Measurements from ENCODE around the gene RASSF8. TPM values are rescaled to one million over a fixed set of nuclear protein-coding genes. Genes with fewer than 3 reads are reported as not detected.

The RASSF8 gene
- total RNA-seq, 1 donor from 2014 or later = 19.0 TPM

- TF ChIP-seq CTCF (IDR thresholded peaks at IDR 0.05; ENCODE audit: insufficient read depth, low read length, severe bottlenecking) = no peak
- Histone ChIP-seq H3K36me3 (ENCODE audit: control insufficient read depth, insufficient read depth, low read length) (no peaks in the 10 kb centered on the region), H3K4me3 (ENCODE audit: low read depth, low read length) (no peak overlapping the region), H3K27me3 (ENCODE audit: control insufficient read depth, insufficient read depth, low read length) (no peaks in the 10 kb centered on the region)
- DNase-seq (ENCODE audit: low read depth) (no peak), FAIRE-seq (no peak)
Observed at GRCh38 chr12:26007566-26007965, 49.1 kb downstream of the RASSF8 start.

- TF ChIP-seq CTCF (IDR thresholded peaks at IDR 0.05; ENCODE audit: insufficient read depth, low read length, severe bottlenecking) = no peak
- FAIRE-seq (no peak), DNase-seq (ENCODE audit: low read depth) (no peak)
- Histone ChIP-seq H3K27me3 (ENCODE audit: control insufficient read depth, insufficient read depth, low read length) (no peaks in the 10 kb centered on the region), H3K36me3 (ENCODE audit: control insufficient read depth, insufficient read depth, low read length) (no peaks in the 10 kb centered on the region), H3K4me3 (ENCODE audit: low read depth, low read length) (no peak overlapping the region)
Observed at GRCh38 chr12:26009593-26009992, 51.1 kb downstream of the RASSF8 start.

- Histone ChIP-seq H3K36me3 (ENCODE audit: control insufficient read depth, insufficient read depth, low read length) (no peaks in the 10 kb centered on the region), H3K4me3 (ENCODE audit: low read depth, low read length) (no peak overlapping the region), H3K27me3 (ENCODE audit: control insufficient read depth, insufficient read depth, low read length) (no peaks in the 10 kb centered on the region)
- TF ChIP-seq CTCF (IDR thresholded peaks at IDR 0.05; ENCODE audit: insufficient read depth, low read length, severe bottlenecking) = no peak
- DNase-seq (ENCODE audit: low read depth) (peak; percentile 29), FAIRE-seq (no peak)
Observed at GRCh38 chr12:26010293-26010821, 51.9 kb downstream of the RASSF8 start.

- DNase-seq (ENCODE audit: low read depth) (peak; percentile 29), FAIRE-seq (no peak)
- no peak for TF ChIP-seq CTCF (IDR thresholded peaks at IDR 0.05; ENCODE audit: insufficient read depth, low read length, severe bottlenecking)
- Histone ChIP-seq H3K4me3 (ENCODE audit: low read depth, low read length) (no peak overlapping the region), H3K36me3 (ENCODE audit: control insufficient read depth, insufficient read depth, low read length) (no peaks in the 10 kb centered on the region), H3K27me3 (ENCODE audit: control insufficient read depth, insufficient read depth, low read length) (no peaks in the 10 kb centered on the region)
Observed at GRCh38 chr12:26011099-26011498, 52.6 kb downstream of the RASSF8 start.

GRCh38 chr12:26014085-26014484, 55.6 kb downstream of the RASSF8 start:
- Histone ChIP-seq H3K4me3 (ENCODE audit: low read depth, low read length) (no peak overlapping the region), H3K36me3 (ENCODE audit: control insufficient read depth, insufficient read depth, low read length) (no peaks in the 10 kb centered on the region), H3K27me3 (ENCODE audit: control insufficient read depth, insufficient read depth, low read length) (no peaks in the 10 kb centered on the region)
- DNase-seq (ENCODE audit: low read depth) (no peak), FAIRE-seq (peak; percentile 32)
- TF ChIP-seq CTCF (IDR thresholded peaks at IDR 0.05; ENCODE audit: insufficient read depth, low read length, severe bottlenecking) = no peak

GRCh38 chr12:26016516-26016915, 58.0 kb downstream of the RASSF8 start:
- FAIRE-seq (no peak), DNase-seq (ENCODE audit: low read depth) (no peak)
- H3K27me3 ChIP-seq (ENCODE audit: control insufficient read depth, insufficient read depth, low read length) = no peaks in the 10 kb centered on the region
- no peak overlapping the region for H3K4me3 ChIP-seq (ENCODE audit: low read depth, low read length)
- TF ChIP-seq CTCF (IDR thresholded peaks at IDR 0.05; ENCODE audit: insufficient read depth, low read length, severe bottlenecking) = no peak
- no peaks in the 10 kb centered on the region for H3K36me3 ChIP-seq (ENCODE audit: control insufficient read depth, insufficient read depth, low read length)

All from bronchial epithelial cell (primary cell).